Measurements from ENCODE around the gene HGF. TPM values are rescaled to one million over a fixed set of nuclear protein-coding genes. Genes with fewer than 3 reads are reported as not detected.

The HGF gene
- total and polyA plus RNA-seq, 10 of the 15 experiments (the other 5 are each of a cell fraction or from before 2014, with no cell fraction given): 0.10 to 1.7 (median 0.99) TPM

- no peaks in the 10 kb centered on the region for H4K20me1 ChIP-seq (ENCODE audit: control insufficient read depth, insufficient read depth)
- no peak overlapping the region for H3K9ac ChIP-seq (ENCODE audit: control insufficient read depth, insufficient read depth, low read length)
- no TSS peak for BruUV-seq (replicated peaks)
- H3K4me3 ChIP-seq: no peak overlapping the region
- WGBS (ENCODE audit: insufficient coverage, insufficient replicate concordance, low lambda C conversion rate, missing lambda C conversion rate): 9% methylated on average over 2 of the region's 2 CpGs
- H2AFZ ChIP-seq (ENCODE audit: control insufficient read depth, low read depth, low read length): no peak overlapping the region
- H3K27me3 ChIP-seq (replicated peaks in 1 of 2; ENCODE audit: control insufficient read depth in 2 of 2, insufficient read depth in 2 of 2, low read length in 1 of 2): no peaks in the 10 kb centered on the region
- no peaks in the 10 kb centered on the region for H3K79me2 ChIP-seq (ENCODE audit: control insufficient read depth, insufficient read depth, low read length)
- ChIA-PET CTCF (no interaction called here), RAD21 (ENCODE audit: unreplicated experiment) (no interaction called here), SMC1A (ENCODE audit: uncharacterized antibody, unreplicated experiment) (no interaction called here), POLR2A (no interaction called here)
- H3K9me3 ChIP-seq (replicated peaks; ENCODE audit: control insufficient read depth, insufficient read depth, low read length): no peaks in the 10 kb centered on the region
- H3K27ac ChIP-seq (ENCODE audit: control insufficient read depth, insufficient read depth): no peak overlapping the region
- no peak for FAIRE-seq
- no peak overlapping the region for H3K4me2 ChIP-seq (ENCODE audit: control insufficient read depth, insufficient read depth)
- ATAC-seq: no peak
- TF ChIP-seq IRF3 (IDR thresholded peaks at IDR 0.05): no peak
- no peak for TF ChIP-seq HSF1 (IDR thresholded peaks at IDR 0.05; ENCODE audit: low read depth, low read length)
- TF ChIP-seq NR2C2 (IDR thresholded peaks at IDR 0.05; ENCODE audit: borderline replicate concordance, control insufficient read depth, insufficient read length, low read depth): no peak
- TF ChIP-seq NFIC (IDR thresholded peaks at IDR 0.05; ENCODE audit: low read depth, low read length): no peak
- TF ChIP-seq NKRF (conservative IDR thresholded peaks at IDR 0.05): no peak
- TF ChIP-seq TBL1XR1 (IDR thresholded peaks at IDR 0.05; ENCODE audit: low read depth, low read length): no peak
- no peak for TF ChIP-seq NFYA (IDR thresholded peaks at IDR 0.05; ENCODE audit: borderline replicate concordance, low read depth, low read length)
- no peak for TF ChIP-seq SMC3 (IDR thresholded peaks at IDR 0.05; ENCODE audit: borderline replicate concordance, low read length)
- no peak for TF ChIP-seq BMI1 (IDR thresholded peaks at IDR 0.05; ENCODE audit: borderline replicate concordance)
- no peak for TF ChIP-seq MLLT1 (IDR thresholded peaks at IDR 0.05)
- no peak for TF ChIP-seq EED (IDR thresholded peaks at IDR 0.05; ENCODE audit: low read depth)
- TF ChIP-seq STAT3 (IDR thresholded peaks at IDR 0.05; ENCODE audit: low read depth, low read length): no peak
- TF ChIP-seq FOXM1 (IDR thresholded peaks at IDR 0.05; ENCODE audit: low read depth, low read length): no peak
- no peak for TF ChIP-seq ZNF207 (IDR thresholded peaks at IDR 0.05; ENCODE audit: borderline replicate concordance)
- no peak for TF ChIP-seq ZSCAN29 (IDR thresholded peaks at IDR 0.05)
- TF ChIP-seq PAX8 (IDR thresholded peaks at IDR 0.05): no peak
- no peak for TF ChIP-seq KAT2A (conservative IDR thresholded peaks at IDR 0.05; ENCODE audit: control insufficient read depth, low read depth, low read length)
- TF ChIP-seq BRCA1 (IDR thresholded peaks at IDR 0.05; ENCODE audit: low read depth, low read length): no peak
- no peak for TF ChIP-seq TCF12 (IDR thresholded peaks at IDR 0.05; ENCODE audit: low read depth, low read length)
- H3K4me1 ChIP-seq (ENCODE audit: control insufficient read depth, insufficient read depth, low read length): no peaks in the 10 kb centered on the region
- DNase-seq (ENCODE audit: low read depth, low spot score): no peak
- in situ Hi-C loops (cut with MboI): no loop called here
- H3K36me3 ChIP-seq (ENCODE audit: control insufficient read depth in 2 of 2, insufficient read depth in 2 of 2, low read length in 1 of 2): no peaks in the 10 kb centered on the region
- intact Hi-C loops (cut with micrococcal nuclease; ENCODE audit: unreplicated experiment): no loop called here
These were observed 11.3 kb upstream of the HGF start for GRCh38 chr7:81780914-81781693.

Measured in GM12878 (cell line).